ENCODE results near the gene MEI1. TPM values are rescaled to one million over a fixed set of nuclear protein-coding genes. Genes with fewer than 3 reads are reported as not detected.

Gene MEI1
- total RNA-seq, 2 experiments from 2014 or later: 2.3 to 14.6 TPM

GRCh38 chr22:41690476-41690875 is 8.8 kb upstream of the MEI1 start:
- no peaks in the 10 kb centered on the region for H4K20me1 ChIP-seq (ENCODE audit: insufficient read depth, low read length)
- no peak overlapping the region for H3K4me2 ChIP-seq (ENCODE audit: low read length)
- no peaks in the 10 kb centered on the region for H3K9me2 ChIP-seq (ENCODE audit: insufficient read depth, low read length)
- no peaks in the 10 kb centered on the region for H3K9me3 ChIP-seq (ENCODE audit: low read length)
- H3K79me2 ChIP-seq (ENCODE audit: insufficient read depth, low read depth, low read length): peaks cover 31% of the 10 kb centered on the region
- H3K4me3 ChIP-seq (ENCODE audit: low read depth, low read length, poor library complexity, severe bottlenecking): no peak overlapping the region
- no peak overlapping the region for H2AFZ ChIP-seq (ENCODE audit: low read length)
- ChIA-PET POLR2A (no interaction called here), CTCF (ENCODE audit: unreplicated experiment) (no interaction called here)
- DNase-seq (ENCODE audit: low spot score): no peak
- H3K4me1 ChIP-seq (ENCODE audit: insufficient read depth, low read length, poor library complexity, severe bottlenecking): peaks cover 26% of the 10 kb centered on the region
- BruUV-seq (replicated peaks): no TSS peak
- H3K27ac ChIP-seq (ENCODE audit: low read depth, low read length, poor library complexity, severe bottlenecking): no peak overlapping the region
- TF ChIP-seq CTCF (conservative IDR thresholded peaks at IDR 0.05; ENCODE audit: low read length): no peak
- no peak for TF ChIP-seq EZH2phosphoT487 (IDR thresholded peaks at IDR 0.05; ENCODE audit: borderline replicate concordance, low read depth, low read length)
- intact Hi-C loops (cut with micrococcal nuclease; ENCODE audit: unreplicated experiment): no loop called here
- H3K36me3 ChIP-seq (ENCODE audit: insufficient read depth, low read length): peaks cover 4% of the 10 kb centered on the region; the same call in 1 of the 2 replicates

GRCh38 chr22:41695211-41695610 is 4.1 kb upstream of the MEI1 start:
- H3K4me2 ChIP-seq (ENCODE audit: low read length): no peak overlapping the region
- H3K9me3 ChIP-seq (ENCODE audit: low read length): no peaks in the 10 kb centered on the region
- H3K4me3 ChIP-seq (ENCODE audit: low read depth, low read length, poor library complexity, severe bottlenecking): no peak overlapping the region
- no peaks in the 10 kb centered on the region for H3K36me3 ChIP-seq (ENCODE audit: insufficient read depth, low read length)
- TF ChIP-seq EZH2phosphoT487 (IDR thresholded peaks at IDR 0.05; ENCODE audit: borderline replicate concordance, low read depth, low read length): no peak
- no peak for TF ChIP-seq CTCF (conservative IDR thresholded peaks at IDR 0.05; ENCODE audit: low read length)
- DNase-seq (ENCODE audit: low spot score): no peak
- BruUV-seq (replicated peaks): no TSS peak
- H4K20me1 ChIP-seq (ENCODE audit: insufficient read depth, low read length): no peaks in the 10 kb centered on the region
- CTCF ChIA-PET (ENCODE audit: unreplicated experiment): no interaction called here
- no peak overlapping the region for H2AFZ ChIP-seq (ENCODE audit: low read length)
- intact Hi-C loops (cut with micrococcal nuclease; ENCODE audit: unreplicated experiment): loop anchor here (5.0 kb wide), 4 partner anchors 52 to 217 kb away; partner anchors contain the start of gene CCDC134
- no peaks in the 10 kb centered on the region for H3K79me2 ChIP-seq (ENCODE audit: insufficient read depth, low read depth, low read length)
- H3K9me2 ChIP-seq (ENCODE audit: insufficient read depth, low read length): no peaks in the 10 kb centered on the region
- H3K4me1 ChIP-seq (ENCODE audit: insufficient read depth, low read length, poor library complexity, severe bottlenecking): peaks cover 15% of the 10 kb centered on the region
- POLR2A ChIA-PET: no interaction called here
- H3K27ac ChIP-seq (ENCODE audit: low read depth, low read length, poor library complexity, severe bottlenecking): no peak overlapping the region

- peaks cover 13% of the 10 kb centered on the region for H3K4me1 ChIP-seq (ENCODE audit: insufficient read depth, low read length, poor library complexity, severe bottlenecking)
- CTCF ChIA-PET (ENCODE audit: unreplicated experiment): interaction anchor here (0.7 to 2.0 kb wide), 6 partner anchors 51 to 250 kb away, joined by 3 to 6 read pairs (median 5); partner anchors contain the start of genes CCDC134 and CENPM
- peak overlapping the region; percentile 58 for H3K4me2 ChIP-seq (ENCODE audit: low read length)
Measured at GRCh38 chr22:41696703-41697102, 2.6 kb upstream of the MEI1 start.

More at GRCh38 chr22:41696703-41697102, 2.6 kb upstream of the MEI1 start:
- Histone ChIP-seq H3K4me3 (ENCODE audit: low read depth, low read length, poor library complexity, severe bottlenecking) (no peak overlapping the region), H3K79me2 (ENCODE audit: insufficient read depth, low read depth, low read length) (no peaks in the 10 kb centered on the region), H3K27ac (ENCODE audit: low read depth, low read length, poor library complexity, severe bottlenecking) (no peak overlapping the region), H3K9me2 (ENCODE audit: insufficient read depth, low read length) (no peaks in the 10 kb centered on the region), H3K36me3 (ENCODE audit: insufficient read depth, low read length) (no peaks in the 10 kb centered on the region), H4K20me1 (ENCODE audit: insufficient read depth, low read length) (no peaks in the 10 kb centered on the region), H3K9me3 (ENCODE audit: low read length) (no peaks in the 10 kb centered on the region), H2AFZ (ENCODE audit: low read length) (peak overlapping the region; percentile 67; the same call in 1 of the 2 replicates)
- BruUV-seq (replicated peaks): no TSS peak
- DNase-seq (ENCODE audit: low spot score): no peak
- intact Hi-C loops (cut with micrococcal nuclease; ENCODE audit: unreplicated experiment): loop anchor here (1.0 to 5.0 kb wide), 6 partner anchors 51 to 244 kb away; partner anchors contain the start of gene CCDC134
- TF ChIP-seq EZH2phosphoT487 (IDR thresholded peaks at IDR 0.05; ENCODE audit: borderline replicate concordance, low read depth, low read length) (no peak), CTCF (conservative IDR thresholded peaks at IDR 0.05; ENCODE audit: low read length) (no peak)
- POLR2A ChIA-PET: interaction anchor here (0.5 to 1.1 kb wide), 4 partner anchors 8 to 287 kb away, joined by 3 to 12 read pairs (median 4); partner anchors contain the start of gene SNU13

Data from OCI-LY7 (cell line).